Mesenchymal stem cell (in vitro differentiated cells and primary cell): ENCODE results near the gene OR4F6. TPM values are rescaled to one million over a fixed set of nuclear protein-coding genes. Genes with fewer than 3 reads are reported as not detected.

Experiments used
- small RNA-seq: library from polyadenylated mRNA; stranded (forward); fragments of <200 nt; extraction: miRNeasy Mini kit (QIAGEN cat#:217004); gene quantifications from one replicate; pipeline ENCODE3, GENCODE V24; 2013; ENCODE audit warnings: low read depth

Gene OR4F6

Small RNAs within 50 kb of the gene (small RNA-seq; reads per million reads assigned to genes)
- gene RN7SL209P, result not detected
